Fibroblast of villous mesenchyme (primary cell): ENCODE results near the gene SPATA31E1. TPM values are rescaled to one million over a fixed set of nuclear protein-coding genes. Genes with fewer than 3 reads are reported as not detected.
"Not testable (repeated sequence)": the region's sequence is repeated elsewhere in the genome, so short reads cannot be mapped to it uniquely, and the experiment has no call there.

ENCODE experiments used
- DNase-seq: peaks from one replicate; pipeline ENCODE4 v3.0.0-alpha.2; 2010; ENCODE audit warnings: low read depth
- H3K4me3 ChIP-seq: 2 replicates; pipeline ENCODE4 v1.5.1; 2011; ENCODE audit warnings: low read depth, mild to moderate bottlenecking, low read length
- CTCF ChIP-seq: IDR thresholded peaks from 2 replicates; pipeline ENCODE4 v1.5.1; 2012; ENCODE audit warnings: low read depth, mild to moderate bottlenecking, low read length; ENCODE audit not compliant: insufficient read depth
- total RNA-seq: library from RNA; depleted of rRNA; stranded (reverse); fragments of >200 nt; gene quantifications from 2 replicates; pipeline ENCODE4 v1.2.3, GENCODE V29; 2012

Gene SPATA31E1
- total RNA-seq, 1 donor, result not detected

GRCh38 chr9:87892956-87893355, 10.3 kb downstream of the SPATA31E1 start:
- no peak overlapping the region for H3K4me3 ChIP-seq
- TF ChIP-seq CTCF, result no peak
- no peak for DNase-seq

- TF ChIP-seq CTCF, result no peak
- H3K4me3 ChIP-seq, result no peak overlapping the region
- DNase-seq, result no peak
Measured at GRCh38 chr9:87894998-87895625, 12.4 kb downstream of the SPATA31E1 start.

GRCh38 chr9:87896891-87897290, 14.2 kb downstream of the SPATA31E1 start:
- H3K4me3 ChIP-seq, result no peak overlapping the region
- no peak for DNase-seq
- no peak for TF ChIP-seq CTCF

- DNase-seq, result peak; percentile 33
- TF ChIP-seq CTCF, result no peak
- no peak overlapping the region for H3K4me3 ChIP-seq
Measured at GRCh38 chr9:87898151-87898550, 15.5 kb downstream of the SPATA31E1 start.

- H3K4me3 ChIP-seq, DNase-seq: not testable (repeated sequence)
Measured at GRCh38 chr9:87902371-87902770, 19.7 kb downstream of the SPATA31E1 start.

GRCh38 chr9:87909310-87910041, 26.8 kb downstream of the SPATA31E1 start:
- H3K4me3 ChIP-seq, result no peak overlapping the region
- no peak for DNase-seq
- TF ChIP-seq CTCF, result no peak

GRCh38 chr9:87910821-87911220, 28.1 kb downstream of the SPATA31E1 start:
- DNase-seq, result peak; percentile 56
- TF ChIP-seq CTCF, result no peak
- H3K4me3 ChIP-seq, result no peak overlapping the region

GRCh38 chr9:87917662-87918061, 35.0 kb downstream of the SPATA31E1 start, which contains the start of gene SPATA31C1:
Gene SPATA31C1, plus strand, starts transcription at chr9:87917962.
- H3K4me3 ChIP-seq, DNase-seq: not testable (repeated sequence)

- not testable (repeated sequence) for DNase-seq, H3K4me3 ChIP-seq
Measured at GRCh38 chr9:87919013-87919412, 36.3 kb downstream of the SPATA31E1 start.

GRCh38 chr9:87921561-87921960, 38.9 kb downstream of the SPATA31E1 start:
- not testable (repeated sequence) for DNase-seq, H3K4me3 ChIP-seq

- not testable (repeated sequence) for DNase-seq, H3K4me3 ChIP-seq
Measured at GRCh38 chr9:87923012-87923411, 40.3 kb downstream of the SPATA31E1 start.
